BE2C (cell line): ENCODE measurements around the gene TRIM73. TPM values are rescaled to one million over a fixed set of nuclear protein-coding genes. Genes with fewer than 3 reads are reported as not detected.
"Not testable (repeated sequence)": the region's sequence is repeated elsewhere in the genome, so short reads cannot be mapped to it uniquely, and the experiment has no call there.

ENCODE experiments used
- DNase-seq: peaks from one replicate; pipeline ENCODE4 v3.0.0-alpha.2; 2020
- H3K27me3 ChIP-seq: fragments of 250-450 bp; sonication (Bioruptor Pico); 2 replicates; pipeline ENCODE4 v1.5.1; 2020; ENCODE audit warnings: mild to moderate bottlenecking
- H3K36me3 ChIP-seq: fragments of 250-450 bp; sonication (Bioruptor Pico); 2 replicates; pipeline ENCODE4 v1.5.1; 2020; ENCODE audit warnings: mild to moderate bottlenecking
- H3K4me1 ChIP-seq: fragments of 250-450 bp; sonication (Bioruptor Pico); 2 replicates; pipeline ENCODE4 v1.5.1; 2020
- H3K4me3 ChIP-seq: 2 replicates; pipeline ENCODE4 v1.5.1; 2011; ENCODE audit warnings: low read depth, low read length
- H3K9me3 ChIP-seq: fragments of 250-450 bp; sonication (Bioruptor Pico); 2 replicates; pipeline ENCODE4 v1.5.1; 2020
- polyA plus RNA-seq: library from polyadenylated mRNA; unstranded; fragments of >200 nt; gene quantifications from one replicate; pipeline ENCODE4 v1.2.1, GENCODE V29; 2012; ENCODE audit warnings: low read depth, missing spikeins; ENCODE audit not compliant: insufficient read length, insufficient read depth

TRIM73 gene
- polyA plus RNA-seq = 2.1 TPM

DNA sequence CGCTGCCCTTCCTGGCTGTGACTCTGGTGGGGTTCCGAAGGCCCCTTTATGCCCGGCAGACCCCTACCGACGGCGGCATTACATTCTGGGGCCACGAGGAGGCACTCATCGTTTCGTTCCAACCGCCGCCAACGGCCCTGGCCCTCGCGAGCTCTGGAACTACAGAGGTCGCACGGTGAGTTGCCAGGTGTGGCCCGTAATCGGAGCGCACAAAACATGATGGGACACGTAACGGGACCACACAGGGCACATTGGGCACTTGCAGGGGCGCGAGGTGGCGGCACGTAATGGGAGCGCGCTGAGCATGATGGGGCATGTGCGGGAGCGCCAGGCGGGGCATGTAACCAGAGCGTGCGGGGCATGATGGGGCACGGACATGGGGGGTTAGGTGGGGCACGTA, at the start of gene TRIM73:
Gene TRIM73 (plus strand): TSS at position 301 of the 400 bp plus-strand sequence. CDS start 3,305 bp downstream, outside the sequence.
- DNase-seq, H3K4me1 ChIP-seq, H3K9me3 ChIP-seq, H3K4me3 ChIP-seq, H3K27me3 ChIP-seq, H3K36me3 ChIP-seq: not testable (repeated sequence)

DNA sequence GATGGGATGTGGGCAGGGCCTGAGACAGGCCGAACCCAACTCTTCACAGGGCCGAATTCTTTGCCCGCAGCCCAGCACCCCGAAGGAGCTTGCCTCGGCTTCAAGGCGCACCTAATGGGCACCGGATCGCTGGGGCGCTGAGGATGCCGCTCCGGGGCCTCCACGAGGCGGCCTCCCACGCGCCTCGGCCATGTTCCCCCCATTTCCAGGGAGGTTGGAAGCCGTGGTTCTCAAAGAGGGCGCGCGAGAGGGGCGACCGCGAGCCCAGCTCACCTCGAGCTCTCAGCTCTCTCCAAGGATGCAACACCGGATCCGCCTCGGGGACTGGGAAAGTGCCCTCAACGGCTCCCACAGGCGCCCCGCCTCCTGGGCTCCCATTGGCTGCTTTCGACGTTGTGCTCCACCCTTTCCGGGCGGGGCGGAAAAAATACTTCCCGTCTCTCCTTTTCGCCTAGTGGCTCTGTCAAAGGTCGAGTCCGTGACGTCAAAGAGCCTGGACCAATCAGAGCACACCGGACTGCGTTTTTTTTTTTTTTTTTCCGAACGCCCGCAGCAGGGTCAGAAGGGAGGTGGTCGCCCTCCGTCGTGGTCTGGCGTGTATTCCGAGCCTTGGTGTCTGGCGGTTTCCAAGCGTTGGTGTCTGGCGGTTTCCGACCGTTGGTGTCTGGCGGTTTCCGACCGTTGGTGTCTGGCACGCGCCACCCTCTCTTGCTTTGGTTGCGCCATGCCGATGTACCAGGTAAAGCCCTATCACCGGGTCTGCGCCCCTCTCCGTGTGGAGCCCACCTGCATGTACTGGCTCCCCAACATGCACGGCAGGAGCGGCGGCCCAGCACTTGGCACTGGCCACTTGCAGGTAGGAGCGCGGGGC, 36.5 kb upstream of the TRIM73 start:
- peak; percentile 65 for DNase-seq
- H3K4me1 ChIP-seq = not testable (repeated sequence)
- H3K4me3 ChIP-seq = peak overlapping the region; percentile 33

DNA sequence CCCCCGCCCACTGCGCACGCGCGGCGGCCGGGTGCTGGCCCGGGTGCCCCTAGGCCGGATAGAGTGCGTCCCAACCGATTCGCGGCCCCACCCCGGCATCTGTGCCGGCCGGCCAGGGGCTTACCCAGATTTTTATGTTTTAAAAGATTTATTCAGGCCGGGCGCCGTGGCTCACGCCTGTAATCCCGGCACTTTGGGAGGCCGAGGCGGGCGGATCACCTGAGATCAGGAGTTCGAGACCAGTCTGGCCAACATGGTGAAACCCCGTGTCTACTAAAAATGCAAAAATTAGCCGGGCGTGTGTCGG, 35.9 kb upstream of the TRIM73 start:
- not testable (repeated sequence) for H3K9me3 ChIP-seq, H3K27me3 ChIP-seq, DNase-seq, H3K4me1 ChIP-seq, H3K36me3 ChIP-seq
- H3K4me3 ChIP-seq = peak overlapping the region; percentile 32

More for the DNA sequence above, 36.5 kb upstream of the TRIM73 start:
- not testable (repeated sequence) for H3K27me3 ChIP-seq, H3K36me3 ChIP-seq, H3K9me3 ChIP-seq

DNA sequence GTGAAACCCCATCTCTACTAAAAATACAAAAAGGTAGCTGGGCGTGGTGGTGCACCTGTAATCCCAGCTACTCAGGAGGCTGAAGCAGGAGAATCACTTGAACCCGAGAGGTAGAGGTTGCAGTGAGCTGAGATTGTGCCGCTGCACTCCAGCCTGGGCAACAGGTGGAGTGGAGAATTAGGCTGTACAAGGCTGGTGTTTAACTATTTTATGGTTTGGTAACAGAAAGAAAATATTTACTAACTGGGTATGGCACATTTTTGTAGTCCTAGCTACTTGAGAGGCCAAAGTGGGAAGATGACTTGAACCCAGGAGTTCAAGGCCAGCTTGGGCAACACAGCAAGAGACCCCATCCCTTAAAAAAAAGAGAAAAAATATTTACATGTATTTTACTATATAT, 31.4 kb upstream of the TRIM73 start:
- H3K27me3 ChIP-seq, H3K36me3 ChIP-seq, H3K9me3 ChIP-seq, DNase-seq, H3K4me3 ChIP-seq, H3K4me1 ChIP-seq: not testable (repeated sequence)

DNA sequence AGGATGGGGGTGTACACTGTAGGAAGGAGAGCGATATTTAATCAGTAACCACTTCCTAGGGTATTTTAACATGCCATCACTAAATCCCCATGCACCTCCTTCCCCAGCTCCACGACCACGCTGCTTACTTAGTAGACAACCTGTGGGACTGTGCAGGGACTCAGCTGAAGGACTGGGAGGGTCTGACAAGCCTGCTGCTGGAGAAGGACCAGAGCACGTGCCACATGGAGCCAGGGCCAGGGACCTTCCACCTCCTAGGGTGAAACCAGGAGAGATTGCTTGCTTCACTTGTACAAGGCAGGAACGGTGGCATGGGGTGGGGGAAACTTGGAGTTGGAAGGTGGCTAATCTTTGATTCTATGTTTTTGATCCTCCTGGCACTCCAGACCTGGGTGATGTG, 28.8 kb upstream of the TRIM73 start:
- not testable (repeated sequence) for DNase-seq, H3K36me3 ChIP-seq, H3K27me3 ChIP-seq, H3K4me1 ChIP-seq, H3K4me3 ChIP-seq, H3K9me3 ChIP-seq

DNA sequence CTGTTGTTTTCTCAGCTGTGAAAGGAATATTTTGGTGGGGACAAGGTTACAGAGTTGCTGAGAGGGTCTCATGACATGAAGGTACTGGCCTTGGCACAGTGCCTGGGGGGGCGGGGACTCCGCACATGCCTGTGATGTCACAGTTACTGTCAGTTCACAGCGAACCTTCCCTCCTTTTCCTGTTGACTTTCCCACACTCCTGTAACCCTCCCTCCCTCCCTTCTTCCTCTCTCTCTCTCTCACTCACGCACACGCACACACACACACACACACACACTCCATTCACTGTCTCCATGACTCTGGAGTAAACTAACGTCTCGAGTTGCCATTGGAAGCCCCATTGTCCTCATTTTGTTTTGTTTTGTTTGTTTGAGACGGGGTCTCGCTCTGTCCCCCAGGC, 28.1 kb upstream of the TRIM73 start:
- not testable (repeated sequence) for H3K36me3 ChIP-seq, H3K4me1 ChIP-seq, DNase-seq, H3K27me3 ChIP-seq, H3K4me3 ChIP-seq, H3K9me3 ChIP-seq

DNA sequence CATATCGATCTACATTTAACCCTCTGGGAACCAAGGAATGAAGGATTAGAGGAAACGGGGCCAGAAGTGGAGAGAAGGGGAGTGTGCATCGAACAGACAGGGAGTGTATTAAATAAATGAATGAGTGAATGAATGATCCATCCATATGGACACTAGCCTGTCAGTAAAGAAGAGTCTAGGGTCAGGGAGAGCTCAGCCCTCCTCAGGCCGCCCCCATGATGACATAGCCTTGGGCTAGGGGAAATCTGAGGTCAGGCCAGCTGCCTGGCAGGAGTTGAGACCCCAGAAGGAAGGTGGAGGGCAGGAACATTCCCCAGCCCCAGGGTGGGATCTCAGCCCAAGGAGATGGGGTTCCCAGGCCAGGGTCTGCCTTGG, 21.3 kb upstream of the TRIM73 start:
- H3K4me3 ChIP-seq, H3K27me3 ChIP-seq, H3K4me1 ChIP-seq, H3K36me3 ChIP-seq, H3K9me3 ChIP-seq, DNase-seq: not testable (repeated sequence)

DNA sequence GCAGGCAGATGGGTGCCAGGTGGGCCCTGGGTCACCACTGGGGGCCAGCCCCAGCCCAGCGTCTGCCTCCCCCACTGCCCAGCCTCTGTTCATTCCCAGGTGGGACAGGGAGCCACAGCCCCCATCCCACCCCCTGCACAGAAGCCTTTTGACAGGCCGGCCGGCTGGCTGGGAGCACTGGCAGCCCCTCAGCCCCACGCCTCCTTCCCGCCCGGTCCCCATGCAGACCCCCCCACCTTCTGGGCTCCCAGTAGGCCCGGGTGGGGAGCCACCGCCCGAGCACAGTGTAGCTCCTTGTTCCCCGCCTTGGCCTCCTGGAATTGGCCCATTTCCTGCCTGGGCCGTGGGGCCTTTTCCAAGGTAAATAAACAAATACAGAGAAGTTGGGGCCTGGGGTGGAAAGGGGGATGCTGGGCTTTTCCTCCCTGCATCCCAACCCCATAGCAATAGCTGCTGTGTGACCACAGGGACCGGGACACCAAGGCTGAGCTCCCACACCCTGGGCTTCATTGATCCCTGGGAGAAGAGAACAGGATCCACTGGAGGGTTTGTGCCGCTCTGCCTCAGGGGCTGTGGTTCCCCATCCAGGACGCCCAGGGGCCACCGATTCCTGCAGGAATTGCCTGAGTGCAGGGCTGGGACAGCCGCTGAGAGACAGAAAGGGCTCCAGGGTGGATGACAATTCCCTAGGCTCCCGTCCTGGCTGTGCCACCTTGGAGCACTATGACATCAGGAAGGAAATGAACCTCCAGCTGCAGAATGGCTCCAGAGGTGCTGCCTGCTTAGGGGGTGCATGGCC, 20.7 kb upstream of the TRIM73 start:
- H3K4me3 ChIP-seq, DNase-seq, H3K9me3 ChIP-seq, H3K4me1 ChIP-seq, H3K27me3 ChIP-seq, H3K36me3 ChIP-seq: not testable (repeated sequence)

DNA sequence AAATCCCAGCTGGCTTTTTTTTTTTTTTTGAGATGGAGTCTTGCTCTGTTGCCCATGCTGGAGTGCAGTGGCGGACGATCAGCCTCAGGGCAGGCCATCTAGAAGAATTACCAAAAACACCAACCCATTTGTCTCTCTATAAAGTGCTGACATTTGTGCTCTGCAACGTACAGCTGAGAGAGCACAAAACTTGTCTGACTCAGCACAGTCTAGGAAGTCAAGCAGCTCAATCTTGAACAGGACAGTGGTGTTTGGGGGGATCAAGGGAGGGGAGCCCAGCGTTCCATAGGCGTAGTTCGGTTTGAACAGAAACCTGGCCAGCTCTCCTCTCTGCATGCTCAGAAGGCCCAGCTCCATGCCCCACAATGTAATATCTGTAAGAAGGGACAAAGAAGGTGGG, 2.2 kb upstream of the TRIM73 start:
- not testable (repeated sequence) for H3K36me3 ChIP-seq, H3K4me3 ChIP-seq, H3K4me1 ChIP-seq, DNase-seq, H3K27me3 ChIP-seq, H3K9me3 ChIP-seq

DNA sequence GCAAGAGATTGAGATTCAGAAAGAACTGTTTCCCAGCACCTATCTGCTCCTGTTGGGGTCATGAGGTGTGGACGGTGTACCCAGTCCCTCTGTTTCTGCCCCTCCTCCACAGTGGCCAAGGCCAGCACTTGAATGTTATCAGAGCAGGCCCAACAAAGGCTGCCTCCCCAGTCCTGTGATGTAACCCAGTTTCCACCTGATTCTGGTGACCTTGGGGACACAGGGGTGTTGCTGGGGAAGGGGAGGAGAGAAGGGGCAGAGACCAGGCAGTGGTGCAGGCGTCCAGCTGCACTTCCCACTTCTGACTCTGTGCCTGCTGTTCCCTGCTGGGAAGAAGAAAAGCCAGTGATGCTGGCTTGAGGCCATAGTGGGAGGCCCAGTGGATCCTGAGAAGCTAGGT, 2.4 kb downstream of the TRIM73 start:
- H3K4me1 ChIP-seq, H3K27me3 ChIP-seq, H3K36me3 ChIP-seq, H3K9me3 ChIP-seq, H3K4me3 ChIP-seq, DNase-seq: not testable (repeated sequence)

DNA sequence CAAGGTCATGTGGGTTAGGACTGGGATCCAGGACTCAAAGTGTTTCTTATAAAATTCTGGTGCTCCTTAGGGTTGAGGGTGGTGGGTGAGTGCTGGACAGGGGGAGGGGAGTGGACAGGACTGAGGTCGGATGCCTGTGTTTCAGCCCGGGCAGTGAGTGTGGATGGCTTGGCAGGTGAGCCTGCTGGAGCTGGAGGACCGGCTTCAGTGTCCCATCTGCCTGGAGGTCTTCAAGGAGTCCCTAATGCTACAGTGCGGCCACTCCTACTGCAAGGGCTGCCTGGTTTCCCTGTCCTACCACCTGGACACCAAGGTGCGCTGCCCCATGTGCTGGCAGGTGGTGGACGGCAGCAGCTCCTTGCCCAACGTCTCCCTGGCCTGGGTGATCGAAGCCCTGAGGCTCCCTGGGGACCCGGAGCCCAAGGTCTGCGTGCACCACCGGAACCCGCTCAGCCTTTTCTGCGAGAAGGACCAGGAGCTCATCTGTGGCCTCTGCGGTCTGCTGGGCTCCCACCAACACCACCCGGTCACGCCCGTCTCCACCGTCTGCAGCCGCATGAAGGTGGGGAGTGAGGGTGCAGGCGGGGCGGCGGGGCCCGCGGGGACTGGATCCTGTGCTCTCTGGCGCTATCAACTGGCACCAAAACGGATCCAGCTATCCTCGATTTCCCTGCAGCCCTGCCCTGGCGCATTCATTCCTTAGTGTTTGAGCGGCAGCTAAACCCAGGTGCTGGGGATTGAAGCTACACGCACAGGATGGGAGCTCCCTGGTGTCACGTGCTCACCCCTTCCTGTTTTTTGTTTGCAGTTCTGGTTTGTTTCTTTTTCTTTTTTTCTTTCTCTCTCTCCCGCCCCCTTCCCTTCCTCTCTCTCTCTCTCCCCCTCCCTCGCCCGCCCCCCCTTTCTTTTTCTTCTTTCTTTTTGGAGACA, 3.6 kb downstream of the TRIM73 start:
- DNase-seq, H3K4me1 ChIP-seq, H3K36me3 ChIP-seq, H3K9me3 ChIP-seq, H3K4me3 ChIP-seq, H3K27me3 ChIP-seq: not testable (repeated sequence)

DNA sequence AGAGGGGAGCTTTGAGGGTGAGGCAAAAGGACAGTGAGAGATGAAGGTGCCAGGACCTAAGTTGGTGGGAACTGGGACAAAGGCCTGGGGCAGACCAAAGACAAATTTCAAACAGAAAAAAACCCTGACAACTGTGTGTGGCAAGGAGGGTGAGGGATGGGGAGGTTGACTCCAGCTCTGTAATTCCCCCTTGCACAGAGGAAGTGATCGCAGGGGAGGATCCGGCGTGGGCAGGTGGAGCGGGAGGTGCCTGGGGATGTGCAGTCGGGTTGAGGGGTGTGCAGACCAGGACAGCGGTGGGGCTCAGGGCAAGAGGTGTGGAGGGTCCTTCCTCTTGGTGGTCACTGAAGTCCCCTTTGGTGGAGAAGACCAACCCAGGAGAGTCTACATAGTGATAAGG, 5.1 kb downstream of the TRIM73 start:
- not testable (repeated sequence) for H3K27me3 ChIP-seq, DNase-seq, H3K4me1 ChIP-seq, H3K9me3 ChIP-seq, H3K36me3 ChIP-seq, H3K4me3 ChIP-seq

DNA sequence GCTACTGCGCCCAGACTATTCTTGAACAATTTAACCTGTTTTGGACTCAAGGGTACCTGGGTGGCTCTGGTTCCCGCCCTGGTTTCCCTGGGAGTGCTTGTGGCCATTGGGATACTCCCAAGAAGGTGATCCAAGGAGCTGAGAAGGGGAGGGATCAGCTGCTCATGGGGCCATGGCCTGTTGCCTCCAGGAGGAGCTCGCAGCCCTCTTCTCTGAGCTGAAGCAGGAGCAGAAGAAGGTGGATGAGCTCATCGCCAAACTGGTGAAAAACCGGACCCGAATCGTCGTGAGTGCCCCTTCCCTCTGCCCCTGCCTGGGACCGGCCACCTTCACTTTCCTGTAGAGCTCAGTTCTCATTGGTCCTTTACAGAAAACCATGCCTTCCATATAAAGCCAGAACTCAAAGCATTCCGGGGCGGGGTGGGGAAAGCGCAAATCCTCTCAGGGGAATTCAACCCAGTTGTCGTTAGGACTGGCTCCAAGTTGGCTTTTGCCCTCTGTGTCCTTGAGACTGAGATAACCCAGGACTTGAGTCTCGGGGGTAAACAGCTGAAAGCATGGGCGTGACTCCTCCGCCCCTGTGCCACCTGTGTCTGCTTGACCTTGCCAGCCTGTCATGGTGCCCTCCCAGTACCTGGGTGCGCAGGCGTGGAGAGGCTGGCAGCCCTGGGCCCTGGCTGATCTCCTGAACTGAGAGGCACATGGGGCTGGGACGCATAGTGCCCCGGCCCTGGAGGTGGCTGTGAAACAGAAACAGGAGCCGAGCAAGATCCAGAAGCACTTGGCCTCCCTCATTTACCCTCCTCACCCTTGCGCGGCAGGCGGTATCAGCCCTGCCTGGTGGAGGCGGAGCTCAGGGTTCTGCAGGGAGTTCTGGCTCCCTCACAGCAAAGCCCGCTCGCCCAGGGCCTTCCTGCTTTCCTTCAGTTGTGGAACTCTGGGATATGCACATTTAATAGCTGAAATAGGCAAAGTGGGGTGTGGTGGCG, 8.3 kb downstream of the TRIM73 start:
- not testable (repeated sequence) for H3K27me3 ChIP-seq, DNase-seq, H3K9me3 ChIP-seq, H3K36me3 ChIP-seq, H3K4me1 ChIP-seq, H3K4me3 ChIP-seq

DNA sequence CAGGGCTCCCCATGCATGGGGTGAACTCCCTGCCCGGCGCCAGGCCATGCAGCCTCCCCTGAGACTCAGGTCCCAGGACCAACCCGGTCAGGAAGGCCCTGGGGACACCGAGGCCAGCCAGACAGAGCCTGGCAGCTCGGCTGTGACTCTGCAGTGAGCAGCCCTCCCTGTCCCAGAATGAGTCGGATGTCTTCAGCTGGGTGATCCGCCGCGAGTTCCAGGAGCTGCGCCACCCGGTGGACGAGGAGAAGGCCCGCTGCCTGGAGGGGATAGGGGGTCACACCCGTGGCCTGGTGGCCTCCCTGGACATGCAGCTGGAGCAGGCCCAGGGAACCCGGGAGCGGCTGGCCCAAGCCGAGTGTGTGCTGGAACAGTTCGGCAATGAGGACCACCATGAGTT, 9.2 kb downstream of the TRIM73 start:
- DNase-seq, H3K36me3 ChIP-seq, H3K9me3 ChIP-seq, H3K4me3 ChIP-seq, H3K27me3 ChIP-seq, H3K4me1 ChIP-seq: not testable (repeated sequence)
